Measurements from ENCODE around the gene GPR183. TPM values are rescaled to one million over a fixed set of nuclear protein-coding genes. Genes with fewer than 3 reads are reported as not detected.

The GPR183 gene
- polyA plus RNA-seq, 4 donors = 2.4 to 5.7 (median 5.5) TPM; not detected in 1

DNA sequence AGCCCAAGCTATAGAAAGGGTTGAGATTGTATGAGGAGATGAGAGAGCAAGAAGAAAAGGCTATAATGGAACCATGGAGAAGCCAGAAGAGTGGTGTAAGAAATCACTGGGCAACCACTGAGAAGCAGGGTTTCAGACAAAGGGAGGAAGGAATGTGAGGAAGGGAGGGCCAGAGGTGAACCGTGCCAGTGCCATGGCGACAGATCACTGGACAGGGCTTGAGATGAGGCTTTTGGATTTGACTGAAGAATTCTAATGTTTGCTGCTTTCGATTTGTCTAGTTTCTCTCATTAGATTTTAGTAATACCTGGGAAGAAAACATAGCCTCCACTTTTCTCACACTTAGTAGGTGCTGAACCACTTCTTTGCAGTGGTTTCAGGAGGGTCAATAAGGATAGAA is 6.3 kb upstream of the GPR183 start:
- FAIRE-seq (no peak), DNase-seq (no peak)
- peaks cover 0 to 5% (median 2%) of the 10 kb centered on the region in 3 donors for H3K4me1 ChIP-seq (ENCODE audit: control insufficient read depth in 3 of 3, insufficient read depth in 2 of 3, low read depth in 1 of 3, low read length in 2 of 3)
- H3K36me3 ChIP-seq (ENCODE audit: control insufficient read depth in 3 of 3, insufficient read depth in 2 of 3, low read depth in 1 of 3, low read length in 3 of 3) = peaks cover 0 to 32% (median 3%) of the 10 kb centered on the region in 3 donors
- no peaks in the 10 kb centered on the region for H3K27me3 ChIP-seq (ENCODE audit: control insufficient read depth in 3 of 3, insufficient read depth in 3 of 3, low read length in 3 of 3)
- no peaks in the 10 kb centered on the region for H3K9me3 ChIP-seq (ENCODE audit: control insufficient read depth in 2 of 2, insufficient read depth in 1 of 2, low read depth in 1 of 2, low read length in 1 of 2)
- WGBS, 3 donors = 66 to 80% (median 79%) methylated on average over 3 of the region's 3 CpGs
- H3K27ac ChIP-seq (ENCODE audit: low read depth in 1 of 3, low read length in 2 of 3) = peak overlapping the region in 1 of 3 donors; percentile 75
- no peak overlapping the region for H3K4me3 ChIP-seq (ENCODE audit: low read depth in 1 of 3, low read length in 3 of 3)

GRCh38 chr13:99312493-99312883 is 5.3 kb upstream of the GPR183 start:
- FAIRE-seq = no peak

GRCh38 chr13:99311748-99312492 is 4.7 kb upstream of the GPR183 start:
- no peak for DNase-seq
- H3K4me1 ChIP-seq (ENCODE audit: control insufficient read depth in 3 of 3, insufficient read depth in 2 of 3, low read depth in 1 of 3, low read length in 2 of 3) = peaks cover 0 to 9% (median 2%) of the 10 kb centered on the region in 3 donors
- 86 to 95% (median 90%) methylated on average over 10 of the region's 10 CpGs for WGBS, 3 donors
- H3K27ac ChIP-seq (ENCODE audit: low read depth in 1 of 3, low read length in 2 of 3) = peak overlapping the region in 1 of 3 donors; percentile 28
- no peaks in the 10 kb centered on the region for H3K27me3 ChIP-seq (ENCODE audit: control insufficient read depth in 3 of 3, insufficient read depth in 3 of 3, low read length in 3 of 3)
- H3K4me3 ChIP-seq (ENCODE audit: low read depth in 1 of 3, low read length in 3 of 3) = no peak overlapping the region
- peaks cover 0 to 26% (median 2%) of the 10 kb centered on the region in 3 donors for H3K36me3 ChIP-seq (ENCODE audit: control insufficient read depth in 3 of 3, insufficient read depth in 2 of 3, low read depth in 1 of 3, low read length in 3 of 3)
- no peak for FAIRE-seq
- no peaks in the 10 kb centered on the region for H3K9me3 ChIP-seq (ENCODE audit: control insufficient read depth in 2 of 2, insufficient read depth in 1 of 2, low read depth in 1 of 2, low read length in 1 of 2)

More at GRCh38 chr13:99312493-99312883, 5.3 kb upstream of the GPR183 start:
- Histone ChIP-seq H3K27ac (ENCODE audit: low read depth in 1 of 3, low read length in 2 of 3) (peak overlapping the region in 1 of 3 donors; percentile 4), H3K4me3 (ENCODE audit: low read depth in 1 of 3, low read length in 3 of 3) (no peak overlapping the region), H3K36me3 (ENCODE audit: control insufficient read depth in 3 of 3, insufficient read depth in 2 of 3, low read depth in 1 of 3, low read length in 3 of 3) (peaks cover 0 to 26% (median 3%) of the 10 kb centered on the region in 3 donors), H3K9me3 (ENCODE audit: control insufficient read depth in 2 of 2, insufficient read depth in 1 of 2, low read depth in 1 of 2, low read length in 1 of 2) (no peaks in the 10 kb centered on the region), H3K4me1 (ENCODE audit: control insufficient read depth in 3 of 3, insufficient read depth in 2 of 3, low read depth in 1 of 3, low read length in 2 of 3) (peaks cover 0 to 9% (median 2%) of the 10 kb centered on the region in 3 donors), H3K27me3 (ENCODE audit: control insufficient read depth in 3 of 3, insufficient read depth in 3 of 3, low read length in 3 of 3) (no peaks in the 10 kb centered on the region)
- no peak for DNase-seq
- WGBS, 3 donors = 74 to 95% (median 82%) methylated on average over 7 of the region's 7 CpGs

GRCh38 chr13:99311137-99311536 is 3.9 kb upstream of the GPR183 start:
- peaks cover 0 to 21% (median 2%) of the 10 kb centered on the region in 3 donors for H3K36me3 ChIP-seq (ENCODE audit: control insufficient read depth in 3 of 3, insufficient read depth in 2 of 3, low read depth in 1 of 3, low read length in 3 of 3)
- no peak overlapping the region for H3K4me3 ChIP-seq (ENCODE audit: low read depth in 1 of 3, low read length in 3 of 3)
- peaks cover 0 to 9% (median 2%) of the 10 kb centered on the region in 3 donors for H3K4me1 ChIP-seq (ENCODE audit: control insufficient read depth in 3 of 3, insufficient read depth in 2 of 3, low read depth in 1 of 3, low read length in 2 of 3)
- no peaks in the 10 kb centered on the region for H3K9me3 ChIP-seq (ENCODE audit: control insufficient read depth in 2 of 2, insufficient read depth in 1 of 2, low read depth in 1 of 2, low read length in 1 of 2)
- WGBS, 3 donors = 73 to 88% (median 77%) methylated on average over 4 of the region's 4 CpGs
- peak overlapping the region in 1 of 3 donors; percentile 14 for H3K27ac ChIP-seq (ENCODE audit: low read depth in 1 of 3, low read length in 2 of 3)
- DNase-seq = no peak
- no peaks in the 10 kb centered on the region for H3K27me3 ChIP-seq (ENCODE audit: control insufficient read depth in 3 of 3, insufficient read depth in 3 of 3, low read length in 3 of 3)
- no peak for FAIRE-seq

DNA sequence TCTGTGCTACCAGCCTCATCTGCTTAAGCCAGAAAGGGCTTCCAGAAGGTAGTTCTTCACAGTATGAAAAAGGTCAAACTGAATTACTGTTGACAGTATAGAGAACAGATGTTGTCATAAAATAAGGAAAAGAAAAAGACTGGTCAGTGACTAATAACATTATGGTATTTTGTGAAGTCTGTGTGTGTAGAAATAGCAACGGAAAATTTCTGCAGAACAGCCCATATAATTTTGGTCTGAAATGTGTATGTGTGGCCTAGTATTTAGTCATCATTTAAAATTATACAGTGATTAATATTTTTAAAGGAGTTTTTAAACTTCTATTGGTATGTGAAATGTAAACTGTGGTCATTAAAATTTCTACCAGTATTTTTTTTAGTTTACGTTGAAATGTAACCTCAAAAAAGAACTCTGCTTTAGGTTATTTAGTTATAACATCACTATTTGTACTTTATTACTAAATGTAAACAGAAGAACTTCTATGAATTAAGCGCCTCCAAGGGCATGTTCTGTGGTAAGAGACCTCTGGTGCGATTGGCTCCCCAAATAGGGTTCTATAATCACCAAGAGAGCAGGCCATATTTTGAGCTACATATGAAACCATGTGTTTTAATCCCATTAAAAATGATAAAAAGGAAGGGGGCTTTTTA is 3.3 kb upstream of the GPR183 start:
- Histone ChIP-seq H3K27ac (ENCODE audit: low read depth in 1 of 3, low read length in 2 of 3) (no peak overlapping the region), H3K36me3 (ENCODE audit: control insufficient read depth in 3 of 3, insufficient read depth in 2 of 3, low read depth in 1 of 3, low read length in 3 of 3) (peaks cover 0 to 21% (median 2%) of the 10 kb centered on the region in 3 donors), H3K9me3 (ENCODE audit: control insufficient read depth in 2 of 2, insufficient read depth in 1 of 2, low read depth in 1 of 2, low read length in 1 of 2) (no peaks in the 10 kb centered on the region), H3K27me3 (ENCODE audit: control insufficient read depth in 3 of 3, insufficient read depth in 3 of 3, low read length in 3 of 3) (no peaks in the 10 kb centered on the region), H3K4me1 (ENCODE audit: control insufficient read depth in 3 of 3, insufficient read depth in 2 of 3, low read depth in 1 of 3, low read length in 2 of 3) (peaks cover 0 to 9% (median 2%) of the 10 kb centered on the region in 3 donors), H3K4me3 (ENCODE audit: low read depth in 1 of 3, low read length in 3 of 3) (no peak overlapping the region)
- 70 to 88% (median 74%) methylated on average over 4 of the region's 4 CpGs for WGBS, 3 donors
- DNase-seq (no peak), FAIRE-seq (no peak)

DNA sequence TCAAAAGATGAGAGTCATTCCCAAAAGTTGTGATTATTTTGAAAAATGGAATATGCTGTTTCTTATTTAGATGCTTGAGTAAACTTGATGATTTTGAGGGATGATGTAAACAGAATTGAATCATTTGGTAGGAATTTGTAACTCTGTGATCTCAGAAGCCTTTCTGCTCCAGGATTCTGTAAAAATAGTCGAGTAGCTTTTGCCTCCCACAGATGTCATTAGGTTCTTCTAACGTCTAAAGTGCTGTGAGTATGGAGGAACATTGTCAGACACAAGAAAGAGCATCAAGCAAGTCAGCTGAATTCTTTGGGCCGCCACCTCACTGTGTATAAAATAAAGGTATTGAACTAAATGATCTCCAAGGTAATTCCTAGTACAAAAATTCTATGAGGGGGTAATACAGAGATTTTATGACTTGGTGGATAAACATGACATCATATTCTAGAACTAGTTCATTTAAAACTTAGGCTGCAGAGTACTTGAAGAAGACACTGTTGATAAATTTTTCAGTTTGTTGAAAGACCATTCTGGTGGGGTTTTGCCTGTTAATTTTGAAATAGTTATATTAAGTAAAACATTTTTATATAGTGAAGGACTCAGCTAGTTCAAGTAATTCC is 1.4 kb upstream of the GPR183 start:
- Histone ChIP-seq H3K27ac (ENCODE audit: low read depth in 1 of 3, low read length in 2 of 3) (peak overlapping the region in 2 of 3 donors; percentile 2 to 34), H3K9me3 (ENCODE audit: control insufficient read depth in 2 of 2, insufficient read depth in 1 of 2, low read depth in 1 of 2, low read length in 1 of 2) (no peaks in the 10 kb centered on the region), H3K36me3 (ENCODE audit: control insufficient read depth in 3 of 3, insufficient read depth in 2 of 3, low read depth in 1 of 3, low read length in 3 of 3) (peaks cover 0 to 22% (median 2%) of the 10 kb centered on the region in 3 donors), H3K4me3 (ENCODE audit: low read depth in 1 of 3, low read length in 3 of 3) (no peak overlapping the region), H3K27me3 (ENCODE audit: control insufficient read depth in 3 of 3, insufficient read depth in 3 of 3, low read length in 3 of 3) (no peaks in the 10 kb centered on the region), H3K4me1 (ENCODE audit: control insufficient read depth in 3 of 3, insufficient read depth in 2 of 3, low read depth in 1 of 3, low read length in 2 of 3) (peaks cover 0 to 9% (median 0%) of the 10 kb centered on the region in 3 donors)
- DNase-seq (no peak), FAIRE-seq (no peak)
- 80 to 94% (median 86%) methylated on average over 3 of the region's 3 CpGs for WGBS, 3 donors

DNA sequence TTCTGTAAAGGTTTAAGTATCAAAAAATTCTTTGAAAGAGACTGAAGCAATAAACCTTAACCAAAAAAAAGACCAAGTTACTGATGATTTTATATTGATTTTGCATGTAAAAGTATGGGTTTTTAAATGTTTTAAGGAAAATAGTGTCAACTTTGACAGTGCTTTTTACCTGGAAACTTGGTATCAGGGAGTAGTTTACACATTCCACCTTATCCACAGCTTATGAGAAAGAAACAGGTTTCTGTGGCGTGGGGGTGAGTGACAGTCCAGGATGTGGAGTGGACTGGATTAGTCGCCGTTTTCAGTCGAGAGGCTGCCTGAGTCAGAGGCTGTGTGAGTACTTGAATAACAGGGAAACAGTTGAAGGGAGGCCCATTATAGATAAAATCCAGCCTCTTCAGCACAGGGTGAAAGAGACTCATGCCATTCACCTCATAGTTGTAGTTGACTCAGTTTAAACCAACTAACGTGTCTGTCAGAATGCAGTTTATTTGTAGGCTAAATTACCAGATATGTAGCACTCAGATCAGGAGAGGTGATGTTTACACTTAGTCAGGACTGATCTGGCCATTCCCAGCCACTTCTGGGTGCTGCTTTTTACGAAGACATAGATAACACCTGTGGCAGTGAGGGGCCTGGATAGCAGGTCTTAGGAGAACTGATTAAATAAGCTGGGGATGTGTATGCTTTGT is 595 bp upstream of the GPR183 start:
- H3K4me3 ChIP-seq (ENCODE audit: low read depth in 1 of 3, low read length in 3 of 3) = no peak overlapping the region
- H3K9me3 ChIP-seq (ENCODE audit: control insufficient read depth in 2 of 2, insufficient read depth in 1 of 2, low read depth in 1 of 2, low read length in 1 of 2) = no peaks in the 10 kb centered on the region
- peaks cover 0 to 9% (median 0%) of the 10 kb centered on the region in 3 donors for H3K4me1 ChIP-seq (ENCODE audit: control insufficient read depth in 3 of 3, insufficient read depth in 2 of 3, low read depth in 1 of 3, low read length in 2 of 3)
- no peak for DNase-seq
- peak overlapping the region in 2 of 3 donors; percentile 2 to 87 for H3K27ac ChIP-seq (ENCODE audit: low read depth in 1 of 3, low read length in 2 of 3)
- no peak for FAIRE-seq
- peaks cover 0 to 22% (median 2%) of the 10 kb centered on the region in 3 donors for H3K36me3 ChIP-seq (ENCODE audit: control insufficient read depth in 3 of 3, insufficient read depth in 2 of 3, low read depth in 1 of 3, low read length in 3 of 3)
- no peaks in the 10 kb centered on the region for H3K27me3 ChIP-seq (ENCODE audit: control insufficient read depth in 3 of 3, insufficient read depth in 3 of 3, low read length in 3 of 3)
- WGBS, 3 donors = 39 to 83% (median 67%) methylated on average over 6 of the region's 6 CpGs

DNA sequence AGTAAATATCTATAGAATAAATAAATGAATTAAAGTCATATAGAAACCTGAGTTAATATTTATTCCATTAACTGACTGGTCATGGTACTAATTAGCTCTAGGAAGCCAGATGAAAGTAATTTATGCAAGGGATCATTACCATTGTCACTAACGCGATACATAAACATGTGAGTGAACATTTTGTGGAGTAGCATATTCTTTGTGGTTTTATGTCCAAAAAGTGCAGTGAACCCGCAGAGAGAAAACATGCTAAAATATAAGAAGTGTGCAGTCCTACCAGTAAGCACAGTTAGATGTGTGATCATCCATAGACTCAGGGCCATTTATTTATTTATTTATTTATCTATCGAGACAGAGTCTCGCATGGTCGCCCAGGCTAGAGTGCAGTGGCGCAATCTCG is 1.6 kb downstream of the GPR183 start:
- Histone ChIP-seq H3K27ac (ENCODE audit: low read depth in 1 of 3, low read length in 2 of 3) (peak overlapping the region in 1 of 3 donors; percentile 84), H3K36me3 (ENCODE audit: control insufficient read depth in 3 of 3, insufficient read depth in 2 of 3, low read depth in 1 of 3, low read length in 3 of 3) (peaks cover 0 to 18% (median 2%) of the 10 kb centered on the region in 3 donors), H3K9me3 (ENCODE audit: control insufficient read depth in 2 of 2, insufficient read depth in 1 of 2, low read depth in 1 of 2, low read length in 1 of 2) (no peaks in the 10 kb centered on the region), H3K4me3 (ENCODE audit: low read depth in 1 of 3, low read length in 3 of 3) (no peak overlapping the region), H3K4me1 (ENCODE audit: control insufficient read depth in 3 of 3, insufficient read depth in 2 of 3, low read depth in 1 of 3, low read length in 2 of 3) (peaks cover 0 to 13% (median 0%) of the 10 kb centered on the region in 3 donors), H3K27me3 (ENCODE audit: control insufficient read depth in 3 of 3, insufficient read depth in 3 of 3, low read length in 3 of 3) (no peaks in the 10 kb centered on the region)
- WGBS, 3 donors = 78 to 86% (median 82%) methylated on average over 8 of the region's 8 CpGs
- FAIRE-seq (no peak), DNase-seq (no peak)
